Measurements from ENCODE around the gene JAZF1. TPM values are rescaled to one million over a fixed set of nuclear protein-coding genes. Genes with fewer than 3 reads are reported as not detected.

The JAZF1 gene
- total RNA-seq, 1 experiment from 2014 or later = 1.5 TPM

GRCh38 chr7:28078036-28078901, 102.3 kb downstream of the JAZF1 start:
- intact Hi-C loops (cut with micrococcal nuclease; ENCODE audit: unreplicated experiment) = loop anchor here (2.0 kb wide), 1 partner anchor 881 kb away; no protein-coding TSS in a partner anchor
- no peaks in the 10 kb centered on the region for H3K4me1 ChIP-seq (ENCODE audit: insufficient read depth, low read length, poor library complexity, severe bottlenecking)
- H3K36me3 ChIP-seq (ENCODE audit: insufficient read depth, low read length, poor library complexity, severe bottlenecking) = no peaks in the 10 kb centered on the region
- no peak overlapping the region for H3K27ac ChIP-seq (ENCODE audit: low read depth, low read length, poor library complexity, severe bottlenecking)
- ChIA-PET POLR2A (ENCODE audit: low non-redundant PET) (no interaction called here), CTCF (interaction anchor here (0.8 to 2.1 kb wide), 5 partner anchors 9 to 882 kb away, joined by 4 to 14 read pairs (median 4); no protein-coding TSS in a partner anchor)
- peaks cover 33% of the 10 kb centered on the region for H3K27me3 ChIP-seq (replicated peaks; ENCODE audit: insufficient read depth, low read depth, low read length, poor library complexity)
- no TSS peak for BruUV-seq (replicated peaks)
- no peak overlapping the region for H3K4me3 ChIP-seq (ENCODE audit: low read depth, low read length, poor library complexity, severe bottlenecking)
- TF ChIP-seq EZH2 (IDR thresholded peaks at IDR 0.05; ENCODE audit: borderline replicate concordance, low read depth, low read length, poor library complexity, severe bottlenecking) = no peak
- peak; percentile 96 for TF ChIP-seq CTCF (conservative IDR thresholded peaks at IDR 0.05; ENCODE audit: low read depth, low read length)
- no peaks in the 10 kb centered on the region for H3K9me3 ChIP-seq (ENCODE audit: low read depth, low read length, poor library complexity, severe bottlenecking)
- DNase-seq (ENCODE audit: low spot score) = peak; percentile 58

DNA sequence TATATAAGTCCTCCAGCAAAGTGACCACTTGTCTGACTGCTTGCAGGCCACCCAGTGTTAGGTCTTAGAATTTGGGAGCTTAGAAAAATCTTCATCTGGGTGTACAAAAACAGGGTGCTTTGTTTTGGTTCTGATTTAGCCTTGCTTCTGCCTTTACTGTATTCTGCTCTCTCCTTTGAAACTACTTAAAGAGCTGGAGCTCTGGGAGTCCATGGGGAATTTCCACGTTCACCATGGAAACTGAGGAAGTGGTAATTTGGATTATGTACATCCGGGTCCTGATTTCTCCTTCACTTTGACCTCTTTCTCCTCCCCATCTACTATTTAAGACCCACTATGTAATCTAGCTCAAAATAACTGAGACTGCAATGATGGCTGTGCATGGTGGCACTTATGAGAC, 103.0 kb downstream of the JAZF1 start:
- TF ChIP-seq EZH2 (IDR thresholded peaks at IDR 0.05; ENCODE audit: borderline replicate concordance, low read depth, low read length, poor library complexity, severe bottlenecking) = no peak
- no peak for TF ChIP-seq CTCF (conservative IDR thresholded peaks at IDR 0.05; ENCODE audit: low read depth, low read length)
- intact Hi-C loops (cut with micrococcal nuclease; ENCODE audit: unreplicated experiment) = loop anchor here (2.0 kb wide), 1 partner anchor 881 kb away; no protein-coding TSS in a partner anchor
- no peaks in the 10 kb centered on the region for H3K9me3 ChIP-seq (ENCODE audit: low read depth, low read length, poor library complexity, severe bottlenecking)
- ChIA-PET CTCF (interaction anchor here (0.8 to 2.1 kb wide), 5 partner anchors 8 to 881 kb away, joined by 4 to 14 read pairs (median 4); no protein-coding TSS in a partner anchor), POLR2A (ENCODE audit: low non-redundant PET) (no interaction called here)
- H3K27me3 ChIP-seq (replicated peaks; ENCODE audit: insufficient read depth, low read depth, low read length, poor library complexity) = peaks cover 39% of the 10 kb centered on the region
- no peak for DNase-seq (ENCODE audit: low spot score)
- no peaks in the 10 kb centered on the region for H3K4me1 ChIP-seq (ENCODE audit: insufficient read depth, low read length, poor library complexity, severe bottlenecking)
- no peak overlapping the region for H3K27ac ChIP-seq (ENCODE audit: low read depth, low read length, poor library complexity, severe bottlenecking)
- no TSS peak for BruUV-seq (replicated peaks)
- no peak overlapping the region for H3K4me3 ChIP-seq (ENCODE audit: low read depth, low read length, poor library complexity, severe bottlenecking)
- no peaks in the 10 kb centered on the region for H3K36me3 ChIP-seq (ENCODE audit: insufficient read depth, low read length, poor library complexity, severe bottlenecking)

DNA sequence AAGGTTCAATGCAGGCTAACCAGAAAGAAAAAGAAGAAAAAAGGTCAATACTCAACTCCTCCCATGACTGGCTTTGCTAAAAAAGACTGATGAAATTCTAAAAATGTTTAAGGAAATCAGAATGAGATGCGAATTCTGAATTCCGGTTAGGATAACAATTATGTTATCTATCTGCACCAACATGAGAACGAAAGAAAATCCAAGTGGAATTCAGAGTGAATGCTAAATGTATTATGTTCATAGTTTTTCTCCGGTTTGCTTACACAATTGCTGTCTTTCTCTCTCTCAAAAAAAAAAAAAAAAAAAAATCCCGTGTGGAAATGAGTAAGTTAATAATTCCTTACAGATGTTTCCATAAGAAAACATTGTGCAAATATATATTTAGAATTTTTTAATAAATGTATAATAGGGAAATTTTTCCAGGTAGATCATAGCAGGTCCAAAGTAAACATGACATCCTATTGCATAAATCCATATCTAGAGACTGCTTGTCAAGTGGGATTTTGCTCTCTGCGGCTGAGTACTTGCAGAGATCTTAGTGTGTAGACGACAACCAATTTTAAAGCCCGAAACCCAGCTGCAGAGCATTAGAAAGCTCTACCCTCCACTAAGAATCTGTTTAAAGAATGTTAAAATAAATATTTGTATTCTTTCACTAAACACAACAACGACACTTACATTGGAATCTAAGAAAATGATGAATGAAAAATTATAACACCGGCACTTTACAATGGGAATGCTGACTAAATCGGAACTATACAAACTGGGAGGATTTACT, 104.0 kb downstream of the JAZF1 start:
- intact Hi-C loops (cut with micrococcal nuclease; ENCODE audit: unreplicated experiment) = no loop called here
- Histone ChIP-seq H3K4me3 (ENCODE audit: low read depth, low read length, poor library complexity, severe bottlenecking) (no peak overlapping the region), H3K36me3 (ENCODE audit: insufficient read depth, low read length, poor library complexity, severe bottlenecking) (no peaks in the 10 kb centered on the region), H3K4me1 (ENCODE audit: insufficient read depth, low read length, poor library complexity, severe bottlenecking) (no peaks in the 10 kb centered on the region), H3K9me3 (ENCODE audit: low read depth, low read length, poor library complexity, severe bottlenecking) (no peaks in the 10 kb centered on the region), H3K27ac (ENCODE audit: low read depth, low read length, poor library complexity, severe bottlenecking) (no peak overlapping the region), H3K27me3 (replicated peaks; ENCODE audit: insufficient read depth, low read depth, low read length, poor library complexity) (peaks cover 49% of the 10 kb centered on the region)
- TF ChIP-seq CTCF (conservative IDR thresholded peaks at IDR 0.05; ENCODE audit: low read depth, low read length) = no peak
- no peak for TF ChIP-seq EZH2 (IDR thresholded peaks at IDR 0.05; ENCODE audit: borderline replicate concordance, low read depth, low read length, poor library complexity, severe bottlenecking)
- CTCF ChIA-PET = interaction anchor here (2.1 kb wide), 1 partner anchor 14 kb away, joined by 14 read pairs; no protein-coding TSS in a partner anchor
- BruUV-seq (replicated peaks) = no TSS peak
- POLR2A ChIA-PET (ENCODE audit: low non-redundant PET) = no interaction called here
- no peak for DNase-seq (ENCODE audit: low spot score)
